ENCODE results near the gene SYCE1L.

- TF ChIP-seq CTCF (IDR thresholded peaks at IDR 0.05; ENCODE audit: low read depth, low read length, poor library complexity, severe bottlenecking) (no peak), EZH2phosphoT487 (IDR thresholded peaks at IDR 0.05; ENCODE audit: borderline replicate concordance, low read length) (no peak)
Measured at GRCh38 chr16:77207030-77207429, 7.8 kb downstream of the SYCE1L start.
